Breast epithelium (tissue), 4 donors: ENCODE data around the gene CCDC15. TPM values are rescaled to one million over a fixed set of nuclear protein-coding genes. Genes with fewer than 3 reads are reported as not detected.

Experiments
- DNase-seq, 2 donors: peaks; one replicate each; pipeline ENCODE4 v3.0.0-alpha.2; 2019; ENCODE audit warnings: low spot score in 2 of 2
- H3K27ac ChIP-seq, 2 donors: fragments of 200-600 bp; sonication (generic) in 1 of 2; one replicate each; pipeline ENCODE4 v1.5.1; 2016 to 2019; ENCODE audit warnings: mild to moderate bottlenecking in 1 of 2
- H3K27me3 ChIP-seq, 2 donors: fragments of 200-600 bp; sonication (generic) in 1 of 2; one replicate each; pipeline versions ENCODE4 v1.5.1 to v1.6.0; 2017 to 2019; ENCODE audit warnings: control low read depth in 1 of 2, mild to moderate bottlenecking in 1 of 2
- H3K36me3 ChIP-seq: fragments of 200-600 bp; one replicate; pipeline ENCODE4 v1.5.1; 2019
- H3K4me1 ChIP-seq, 2 donors: fragments of 200-600 bp; sonication (generic); one replicate each; pipeline ENCODE4 v1.5.1; 2016 to 2019; ENCODE audit warnings: control low read depth in 1 of 2
- H3K4me3 ChIP-seq, 3 donors: fragments of 200-600 bp; sonication (generic); 1 replicate in 2 of 3; 2 replicates in 1 of 3; pipeline ENCODE4 v1.5.1; 2016 to 2019; ENCODE audit warnings: mild to moderate bottlenecking in 3 of 3, moderate library complexity in 2 of 3
- H3K9me3 ChIP-seq, 2 donors: fragments of 200-600 bp; sonication (generic) in 1 of 2; one replicate each; pipeline ENCODE4 v1.5.1; 2016 to 2019; ENCODE audit warnings: control low read depth in 1 of 2
- CTCF ChIP-seq, 3 donors: fragments of 450-650 bp; IDR thresholded peaks; one replicate each; pipeline ENCODE4 v1.5.1; 2016 to 2017; ENCODE audit warnings: antibody characterized with exemption in 3 of 3, mild to moderate bottlenecking in 3 of 3, moderate library complexity in 3 of 3
- POLR2A ChIP-seq: fragments of 450-650 bp; IDR thresholded peaks from one replicate; pipeline ENCODE4 v1.6.1; 2016; ENCODE audit warnings: antibody characterized with exemption, mild to moderate bottlenecking, moderate library complexity
- POLR2AphosphoS5 ChIP-seq, 3 donors: sonication (generic); formaldehyde crosslinking; IDR thresholded peaks; one replicate each; pipeline ENCODE4 v1.6.1; 2017; ENCODE audit warnings: antibody characterized with exemption in 3 of 3
- intact Hi-C: fragments of 100-400 bp; cut with DNase I; formaldehyde crosslinking; loops from one replicate; pipeline ENCODE4 v1.15.1; 2023; ENCODE audit warnings: low total_unique reads
- total RNA-seq, 3 donors: library from RNA; depleted of rRNA; stranded (reverse); fragments of >200 nt; gene quantifications; one replicate each; pipeline ENCODE4 v1.1.0, GENCODE V29; 2016

The CCDC15 gene
- total RNA-seq, 3 donors from 2014 or later, result 2.1 to 4.4 (median 2.6) TPM

GRCh38 chr11:124976531-124976930 is 22.5 kb downstream of the CCDC15 start:
- no peak overlapping the region for H3K4me3 ChIP-seq
- H3K4me1 ChIP-seq, result no peaks in the 10 kb centered on the region
- no peaks in the 10 kb centered on the region for H3K36me3 ChIP-seq
- intact Hi-C loops, result no loop called here
- no peaks in the 10 kb centered on the region for H3K27me3 ChIP-seq
- no peak for TF ChIP-seq POLR2AphosphoS5 (IDR thresholded peaks at IDR 0.05)
- no peak for TF ChIP-seq CTCF (IDR thresholded peaks at IDR 0.05)
- TF ChIP-seq POLR2A, result no peak
- H3K27ac ChIP-seq, result no peak overlapping the region
- peaks cover 0 to 4% of the 10 kb centered on the region in 2 donors for H3K9me3 ChIP-seq
- no peak for DNase-seq

GRCh38 chr11:124977006-124977405 is 23.0 kb downstream of the CCDC15 start:
- DNase-seq, result no peak
- Histone ChIP-seq H3K9me3 (peaks cover 0 to 4% of the 10 kb centered on the region in 2 donors), H3K36me3 (no peaks in the 10 kb centered on the region), H3K27me3 (no peaks in the 10 kb centered on the region), H3K4me3 (no peak overlapping the region), H3K27ac (no peak overlapping the region), H3K4me1 (no peaks in the 10 kb centered on the region)
- TF ChIP-seq CTCF (IDR thresholded peaks at IDR 0.05) (no peak), POLR2A (no peak), POLR2AphosphoS5 (IDR thresholded peaks at IDR 0.05) (no peak)
- intact Hi-C loops, result no loop called here

GRCh38 chr11:124978316-124978715 is 24.3 kb downstream of the CCDC15 start:
- TF ChIP-seq POLR2A (no peak), POLR2AphosphoS5 (IDR thresholded peaks at IDR 0.05) (no peak), CTCF (IDR thresholded peaks at IDR 0.05) (no peak)

GRCh38 chr11:124982043-124982442 is 28.0 kb downstream of the CCDC15 start:
- H3K4me1 ChIP-seq, result no peaks in the 10 kb centered on the region
- no peak overlapping the region for H3K27ac ChIP-seq
- intact Hi-C loops, result no loop called here
- H3K4me3 ChIP-seq, result no peak overlapping the region
- no peaks in the 10 kb centered on the region for H3K36me3 ChIP-seq
- no peak for DNase-seq
- TF ChIP-seq POLR2AphosphoS5 (IDR thresholded peaks at IDR 0.05), result no peak
- no peak for TF ChIP-seq CTCF (IDR thresholded peaks at IDR 0.05)
- TF ChIP-seq POLR2A, result no peak
- H3K9me3 ChIP-seq, result peaks cover 0 to 4% of the 10 kb centered on the region in 2 donors
- no peaks in the 10 kb centered on the region for H3K27me3 ChIP-seq

More at GRCh38 chr11:124978316-124978715, 24.3 kb downstream of the CCDC15 start:
- no peak overlapping the region for H3K27ac ChIP-seq
- H3K9me3 ChIP-seq, result peaks cover 0 to 4% of the 10 kb centered on the region in 2 donors
- intact Hi-C loops, result no loop called here
- no peaks in the 10 kb centered on the region for H3K27me3 ChIP-seq
- H3K4me3 ChIP-seq, result no peak overlapping the region
- DNase-seq, result no peak
- H3K36me3 ChIP-seq, result no peaks in the 10 kb centered on the region
- no peaks in the 10 kb centered on the region for H3K4me1 ChIP-seq

- TF ChIP-seq CTCF (IDR thresholded peaks at IDR 0.05) (no peak), POLR2AphosphoS5 (IDR thresholded peaks at IDR 0.05) (no peak), POLR2A (no peak)
- H3K4me3 ChIP-seq, result no peak overlapping the region
- no peak for DNase-seq
- H3K4me1 ChIP-seq, result no peaks in the 10 kb centered on the region
- peaks cover 0 to 4% of the 10 kb centered on the region in 2 donors for H3K9me3 ChIP-seq
- intact Hi-C loops, result no loop called here
- no peaks in the 10 kb centered on the region for H3K27me3 ChIP-seq
- H3K27ac ChIP-seq, result no peak overlapping the region
- H3K36me3 ChIP-seq, result no peaks in the 10 kb centered on the region
These were observed 29.9 kb downstream of the CCDC15 start for GRCh38 chr11:124983674-124984511.
